ENCODE data around the gene BTBD1. TPM values are rescaled to one million over a fixed set of nuclear protein-coding genes. Genes with fewer than 3 reads are reported as not detected.

BTBD1 gene
- total RNA-seq, 4 donors from 2014 or later = 229 to 408 (median 342) TPM

DNA sequence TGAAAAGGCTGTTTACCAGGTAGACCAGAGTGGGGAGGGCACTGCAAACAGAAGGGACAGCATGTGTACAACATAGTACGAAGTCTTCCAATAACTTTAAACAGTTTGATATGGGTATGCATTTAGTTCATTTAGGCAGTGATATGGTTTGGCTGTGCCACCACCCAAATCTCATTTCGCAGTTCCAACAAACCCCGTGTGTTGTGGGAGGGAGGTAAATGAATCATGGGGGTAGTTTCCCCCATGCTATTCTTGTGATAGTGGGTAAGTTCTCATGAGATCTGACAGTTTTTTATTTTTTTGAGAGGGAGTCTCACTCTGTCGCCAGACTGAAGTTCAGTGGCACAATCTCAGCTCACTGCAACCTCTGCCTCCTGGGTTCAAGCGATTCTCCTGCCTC lies 88.6 kb downstream of the BTBD1 start:
- no peaks in the 10 kb centered on the region for H3K36me3 ChIP-seq
- intact Hi-C loops (cut with DNase I; ENCODE audit: low total_unique reads) = no loop called here
- no peak for TF ChIP-seq POLR2A (IDR thresholded peaks at IDR 0.05)
- TF ChIP-seq, protein P1, sequence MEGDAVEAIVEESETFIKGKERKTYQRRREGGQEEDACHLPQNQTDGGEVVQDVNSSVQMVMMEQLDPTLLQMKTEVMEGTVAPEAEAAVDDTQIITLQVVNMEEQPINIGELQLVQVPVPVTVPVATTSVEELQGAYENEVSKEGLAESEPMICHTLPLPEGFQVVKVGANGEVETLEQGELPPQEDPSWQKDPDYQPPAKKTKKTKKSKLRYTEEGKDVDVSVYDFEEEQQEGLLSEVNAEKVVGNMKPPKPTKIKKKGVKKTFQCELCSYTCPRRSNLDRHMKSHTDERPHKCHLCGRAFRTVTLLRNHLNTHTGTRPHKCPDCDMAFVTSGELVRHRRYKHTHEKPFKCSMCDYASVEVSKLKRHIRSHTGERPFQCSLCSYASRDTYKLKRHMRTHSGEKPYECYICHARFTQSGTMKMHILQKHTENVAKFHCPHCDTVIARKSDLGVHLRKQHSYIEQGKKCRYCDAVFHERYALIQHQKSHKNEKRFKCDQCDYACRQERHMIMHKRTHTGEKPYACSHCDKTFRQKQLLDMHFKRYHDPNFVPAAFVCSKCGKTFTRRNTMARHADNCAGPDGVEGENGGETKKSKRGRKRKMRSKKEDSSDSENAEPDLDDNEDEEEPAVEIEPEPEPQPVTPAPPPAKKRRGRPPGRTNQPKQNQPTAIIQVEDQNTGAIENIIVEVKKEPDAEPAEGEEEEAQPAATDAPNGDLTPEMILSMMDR (IDR thresholded peaks at IDR 0.05 in 4 of 5, conservative IDR thresholded peaks at IDR 0.05 in 1 of 5) = no peak

DNA sequence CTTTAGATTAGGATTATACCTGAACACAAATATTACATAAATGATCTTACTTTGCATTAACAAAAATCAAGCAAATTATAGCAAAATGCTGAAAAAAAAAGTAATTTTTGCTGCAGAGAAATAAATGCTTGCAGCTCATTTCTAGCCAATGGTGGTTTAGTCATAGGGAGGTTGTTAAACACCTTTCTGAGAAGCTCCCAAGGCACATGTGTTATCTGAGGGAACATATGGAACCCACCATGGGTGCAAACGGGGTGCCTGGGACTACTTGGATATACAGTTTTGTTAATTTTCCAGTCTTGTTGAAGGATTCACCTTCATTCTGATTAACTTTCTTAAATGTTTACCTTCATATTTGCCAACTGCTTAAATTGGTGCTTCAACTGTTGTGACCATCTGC lies 90.0 kb downstream of the BTBD1 start:
- H3K27me3 ChIP-seq = no peaks in the 10 kb centered on the region
- no peaks in the 10 kb centered on the region for H3K36me3 ChIP-seq
- H3K27ac ChIP-seq = no peak overlapping the region
- H3K4me3 ChIP-seq = no peak overlapping the region
- in situ Hi-C loops (cut with MboI; ENCODE audit: low sequenced_read_pairs in 4 of 4) = loop anchor here in 1 of 4 donors (10.0 kb wide), 1 partner anchor 112 kb away; no protein-coding TSS in a partner anchor
- TF ChIP-seq, protein P1 (IDR thresholded peaks at IDR 0.05 in 4 of 5, conservative IDR thresholded peaks at IDR 0.05 in 1 of 5) = no peak
- no peak for TF ChIP-seq POLR2A (IDR thresholded peaks at IDR 0.05)
- DNase-seq (no peak), ATAC-seq (no peak)
- no peaks in the 10 kb centered on the region for H3K9me3 ChIP-seq
- intact Hi-C loops (cut with DNase I; ENCODE audit: low total_unique reads) = no loop called here
- H3K4me1 ChIP-seq = peaks cover 1 to 2% of the 10 kb centered on the region in 2 donors

More for the DNA sequence above, 88.6 kb downstream of the BTBD1 start:
- ATAC-seq = no peak
- no peak overlapping the region for H3K4me3 ChIP-seq
- in situ Hi-C loops (cut with MboI; ENCODE audit: low sequenced_read_pairs in 4 of 4) = loop anchor here in 1 of 4 donors (10.0 kb wide), 1 partner anchor 114 kb away; no protein-coding TSS in a partner anchor
- DNase-seq = no peak
- H3K27ac ChIP-seq = no peak overlapping the region
- H3K4me1 ChIP-seq = no peaks in the 10 kb centered on the region
- H3K9me3 ChIP-seq = no peaks in the 10 kb centered on the region
- no peaks in the 10 kb centered on the region for H3K27me3 ChIP-seq

DNA sequence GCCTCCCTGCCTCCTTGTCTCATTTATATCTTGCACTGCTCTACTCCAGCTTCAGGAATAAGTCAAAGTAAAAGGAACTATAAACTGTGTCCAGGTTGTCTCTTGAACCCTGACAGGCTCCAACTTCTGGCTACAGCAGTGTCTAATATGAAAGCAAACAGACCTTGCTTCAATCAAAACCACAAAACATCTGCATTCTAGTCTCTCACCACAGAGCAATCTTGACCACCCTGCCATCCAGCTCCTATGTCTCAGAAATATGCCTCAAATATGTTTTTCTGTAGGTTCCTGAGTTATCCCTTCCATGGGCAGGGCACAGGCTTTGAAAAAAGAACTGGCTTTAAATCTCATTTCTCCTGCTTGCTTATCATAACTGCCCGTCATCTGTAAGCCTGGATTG lies 94.1 kb downstream of the BTBD1 start:
- DNase-seq (no peak), ATAC-seq (no peak)
- peaks cover 30 to 31% of the 10 kb centered on the region in 2 donors for H3K4me1 ChIP-seq
- TF ChIP-seq, protein P1 (IDR thresholded peaks at IDR 0.05 in 4 of 5, conservative IDR thresholded peaks at IDR 0.05 in 1 of 5) = no peak
- no peak for TF ChIP-seq POLR2A (IDR thresholded peaks at IDR 0.05)
- in situ Hi-C loops (cut with MboI; ENCODE audit: low sequenced_read_pairs in 4 of 4) (loop anchor here in 1 of 4 donors (10.0 kb wide), 1 partner anchor 108 kb away; no protein-coding TSS in a partner anchor), intact Hi-C loops (cut with DNase I; ENCODE audit: low total_unique reads) (loop anchor here (5.0 kb wide), 1 partner anchor 211 kb away; no protein-coding TSS in a partner anchor)
- H3K27ac ChIP-seq = no peak overlapping the region
- H3K9me3 ChIP-seq = no peaks in the 10 kb centered on the region
- no peak overlapping the region for H3K4me3 ChIP-seq
- no peaks in the 10 kb centered on the region for H3K27me3 ChIP-seq
- no peaks in the 10 kb centered on the region for H3K36me3 ChIP-seq

DNA sequence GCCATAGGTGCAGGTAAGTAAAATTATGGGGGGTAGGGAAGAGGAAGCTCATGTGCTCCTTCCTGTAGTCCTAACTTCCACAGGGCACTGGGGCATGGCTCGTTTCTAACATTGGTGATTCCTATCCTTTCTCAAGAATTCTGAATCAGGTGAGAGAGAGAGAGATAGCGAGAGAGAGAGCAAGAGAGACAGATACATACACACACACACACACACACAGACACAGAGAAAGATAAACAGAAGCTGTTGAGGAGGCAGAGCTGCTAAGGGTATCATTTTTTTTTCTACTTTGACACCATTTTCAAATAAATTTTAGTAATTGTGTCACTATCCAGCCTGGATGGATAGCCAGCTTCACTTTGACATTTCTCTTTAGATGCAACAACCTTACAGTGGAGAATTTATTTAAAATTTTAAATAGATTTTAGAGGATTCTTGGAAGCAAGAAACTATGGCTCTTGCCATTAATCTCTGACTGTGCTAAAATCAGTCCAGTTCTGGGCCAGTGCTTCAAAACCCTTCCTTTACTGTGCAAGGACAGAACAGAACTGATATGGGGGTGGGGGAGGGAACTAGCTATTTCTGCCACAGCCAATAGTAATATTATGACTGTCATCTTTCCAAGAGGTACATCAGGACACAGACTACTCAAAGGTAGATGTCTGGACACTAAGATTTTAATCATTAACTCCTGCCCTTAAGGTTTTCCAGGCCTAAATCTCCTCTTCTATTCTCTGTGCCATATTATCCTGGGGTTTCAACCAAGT lies 95.7 kb downstream of the BTBD1 start:
- no peaks in the 10 kb centered on the region for H3K36me3 ChIP-seq
- peak overlapping the region; percentile 79 to 83 (median 80) for H3K27ac ChIP-seq
- in situ Hi-C loops (cut with MboI; ENCODE audit: low sequenced_read_pairs in 4 of 4) = loop anchor here in 1 of 4 donors (10.0 kb wide), 1 partner anchor 107 kb away; no protein-coding TSS in a partner anchor
- H3K27me3 ChIP-seq = no peaks in the 10 kb centered on the region
- ATAC-seq (no peak), DNase-seq (no peak)
- no peaks in the 10 kb centered on the region for H3K9me3 ChIP-seq
- H3K4me1 ChIP-seq = peaks cover 30 to 31% of the 10 kb centered on the region in 2 donors
- H3K4me3 ChIP-seq = no peak overlapping the region
- TF ChIP-seq, protein P1 (IDR thresholded peaks at IDR 0.05 in 4 of 5, conservative IDR thresholded peaks at IDR 0.05 in 1 of 5) = no peak
- TF ChIP-seq POLR2A (IDR thresholded peaks at IDR 0.05) = no peak
- intact Hi-C loops (cut with DNase I; ENCODE audit: low total_unique reads) = loop anchor here (5.0 kb wide), 1 partner anchor 209 kb away; no protein-coding TSS in a partner anchor
